GM12892 (cell line): ENCODE data around the gene FGGY.

Source experiments
- POLR2A ChIP-seq: IDR thresholded peaks from 2 replicates; pipeline ENCODE4 v1.6.1; 2011; ENCODE audit warnings: low read depth, low read length, control low read depth
- POLR2AphosphoS5 ChIP-seq: IDR thresholded peaks from 2 replicates; pipeline ENCODE4 v1.6.1; 2011; ENCODE audit warnings: low read depth, low read length, control low read depth
- TAF1 ChIP-seq: IDR thresholded peaks from 2 replicates; pipeline ENCODE4 v1.6.1; 2011; ENCODE audit warnings: low read depth, mild to moderate bottlenecking, control low read depth, low read length, borderline replicate concordance

GRCh38 chr1:59288046-59288445 is 8.8 kb upstream of the FGGY start:
- no peak for TF ChIP-seq POLR2A
- no peak for TF ChIP-seq POLR2AphosphoS5
- TF ChIP-seq TAF1: no peak
